Pancreas (tissue), 10 donors: ENCODE data around the gene DNAAF5. TPM values are rescaled to one million over a fixed set of nuclear protein-coding genes. Genes with fewer than 3 reads are reported as not detected.
"Not testable (repeated sequence)": the region's sequence is repeated elsewhere in the genome, so short reads cannot be mapped to it uniquely, and the experiment has no call there.

Source experiments
- ATAC-seq, 4 donors: fragments of 200-7000 bp; cut with Tn5 transposase; one replicate each; pipeline versions ENCODE4 v1.8.0 to v1.9.1; 2020; ENCODE audit warnings: mild to moderate bottlenecking in 4 of 4, moderate library complexity in 4 of 4
- DNase-seq, 6 donors: peaks; one replicate each; pipeline ENCODE4 v3.0.0-alpha.2; 2020
- FAIRE-seq: peaks from 2 replicates; lab custom pipeline; 2012; peaks lifted over from hg19 to GRCh38; lab: Jason Lieb, UNC
- H3K27ac ChIP-seq, 4 donors: fragments of 200-600 bp; sonication (generic); 1 replicate in 3 of 4; 2 replicates in 1 of 4; pipeline versions ENCODE4 v1.5.0 to v1.8.0; 2020
- H3K27me3 ChIP-seq, 4 donors: fragments of 200-600 bp; one replicate each; pipeline ENCODE4 v1.8.0; 2021
- H3K36me3 ChIP-seq, 3 donors: fragments of 200-600 bp; sonication (generic) in 1 of 3; one replicate each; pipeline versions ENCODE4 v1.5.0 to v1.8.0; 2020 to 2021
- H3K4me1 ChIP-seq, 3 donors: fragments of 200-600 bp; one replicate each; pipeline ENCODE4 v1.8.0; 2021
- H3K4me3 ChIP-seq, 4 donors: fragments of 200-600 bp; sonication (generic) in 2 of 4; one replicate each; pipeline versions ENCODE4 v1.5.0 to v1.8.0; 2020 to 2021
- H3K9me3 ChIP-seq, 4 donors: fragments of 200-600 bp; one replicate each; pipeline ENCODE4 v1.8.0; 2021
- WGBS, 2 donors: extraction: QIAGEN DNeasy Blood & Tissue Kit; methylation state at CpG; one replicate each; pipeline ENCODE4 v1.1.7; 2013; 5-methylcytosine and 5-hydroxymethylcytosine counted together
- intact Hi-C, 3 donors: fragments of 100-400 bp; cut with DNase I; formaldehyde crosslinking; loops; one replicate each; pipeline versions ENCODE4 v1.11.1 to v1.14.2; 2022
- polyA plus RNA-seq, 2 donors: library from polyadenylated mRNA; stranded (reverse); fragments of 200-250 nt; gene quantifications; one replicate each; pipeline ENCODE4 v1.2.3, GENCODE V29; 2013
- total RNA-seq, 6 donors: library from RNA; stranded (reverse); fragmentation: NEBNext Ultra II Directional in 4 of 6; extraction: Animal tissue kit (Norgen Biotek cat#: 25700) in 4 of 6; gene quantifications; one replicate each; pipeline versions ENCODE4 v1.2.1 to v1.2.4, GENCODE V29; 2021 to 2023
- TF ChIP-seq, protein P1 (sequence below), 4 donors: fragments of 200-600 bp; sonication (generic) in 3 of 4; IDR thresholded peaks; one replicate each; pipeline versions ENCODE4 v1.5.0 to v1.8.0; 2021; ENCODE audit warnings: antibody characterized with exemption in 4 of 4
- donor health status: healthy with polysubstance abuse.
- donor health status: DM: no; HTN: no; CAD: no; lungs with moderate emphysema.
- donor health status: DM: no; HTN: no; CAD: no.
- donor health status: control.
- donor health status: control.
- donor health status: Bipolar disorder and iron deficiency.
- donor health status: DM: yes; HTN: yes; CAD: no.
- donor health status: DM: no; HTN: no; CAD: no.
- donor health status: DM: no; HTN: no; CAD: no.
- donor health status: DM: yes; HTN: yes; CAD: no.

DNAAF5 gene
- total and polyA plus RNA-seq, 8 donors: 7.7 to 16.6 (median 11.8) TPM

DNA sequence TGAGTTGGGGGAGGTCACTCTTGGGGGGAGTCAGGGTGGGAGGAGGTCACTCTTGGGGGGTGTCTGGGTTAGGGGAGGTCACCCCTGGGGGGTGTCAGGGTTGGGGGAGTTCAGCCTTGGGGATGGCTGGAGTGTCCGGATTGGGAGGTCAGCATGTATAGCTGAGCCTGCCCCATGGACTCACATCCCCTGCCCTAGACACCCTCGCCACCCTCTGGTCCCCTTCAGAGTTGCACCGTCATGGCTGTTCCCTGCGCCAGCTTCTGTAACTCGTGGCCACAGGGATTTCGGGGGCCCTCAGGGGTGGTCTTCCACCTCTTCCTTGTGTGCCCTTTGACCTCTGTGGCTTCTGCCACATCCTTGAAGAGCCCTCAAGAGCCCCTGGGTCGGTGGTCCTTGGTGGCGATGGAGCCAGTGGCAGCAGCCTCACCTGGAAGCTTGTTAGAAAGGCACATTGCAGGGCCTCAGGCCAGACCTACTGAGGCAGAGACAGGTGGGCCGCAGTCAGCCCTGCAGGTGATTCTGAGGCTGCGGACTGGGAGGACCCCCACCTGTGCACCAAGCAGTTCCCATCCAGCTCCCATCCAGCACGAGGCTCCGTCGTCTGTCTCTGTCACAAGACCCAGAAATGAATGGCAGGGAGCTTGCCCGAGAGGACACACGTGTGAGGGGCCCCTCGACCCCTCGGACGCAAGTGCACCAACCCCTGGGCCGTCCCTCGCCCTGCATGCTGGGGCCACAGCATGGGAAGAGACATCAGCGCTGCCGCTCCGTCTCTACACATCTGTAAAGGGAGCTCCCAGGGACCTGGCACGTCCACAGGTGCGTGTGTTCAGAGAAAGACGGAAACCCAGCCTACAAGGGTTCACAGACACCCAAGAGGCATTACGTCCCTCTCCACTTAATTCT, 61.1 kb downstream of the DNAAF5 start:
- TF ChIP-seq, protein P1, sequence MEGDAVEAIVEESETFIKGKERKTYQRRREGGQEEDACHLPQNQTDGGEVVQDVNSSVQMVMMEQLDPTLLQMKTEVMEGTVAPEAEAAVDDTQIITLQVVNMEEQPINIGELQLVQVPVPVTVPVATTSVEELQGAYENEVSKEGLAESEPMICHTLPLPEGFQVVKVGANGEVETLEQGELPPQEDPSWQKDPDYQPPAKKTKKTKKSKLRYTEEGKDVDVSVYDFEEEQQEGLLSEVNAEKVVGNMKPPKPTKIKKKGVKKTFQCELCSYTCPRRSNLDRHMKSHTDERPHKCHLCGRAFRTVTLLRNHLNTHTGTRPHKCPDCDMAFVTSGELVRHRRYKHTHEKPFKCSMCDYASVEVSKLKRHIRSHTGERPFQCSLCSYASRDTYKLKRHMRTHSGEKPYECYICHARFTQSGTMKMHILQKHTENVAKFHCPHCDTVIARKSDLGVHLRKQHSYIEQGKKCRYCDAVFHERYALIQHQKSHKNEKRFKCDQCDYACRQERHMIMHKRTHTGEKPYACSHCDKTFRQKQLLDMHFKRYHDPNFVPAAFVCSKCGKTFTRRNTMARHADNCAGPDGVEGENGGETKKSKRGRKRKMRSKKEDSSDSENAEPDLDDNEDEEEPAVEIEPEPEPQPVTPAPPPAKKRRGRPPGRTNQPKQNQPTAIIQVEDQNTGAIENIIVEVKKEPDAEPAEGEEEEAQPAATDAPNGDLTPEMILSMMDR (IDR thresholded peaks at IDR 0.05): no peak
- Histone ChIP-seq H3K27me3 (no peaks in the 10 kb centered on the region), H3K36me3 (peaks cover 0 to 11% (median 9%) of the 10 kb centered on the region in 3 donors), H3K9me3 (no peaks in the 10 kb centered on the region), H3K4me3 (no peak overlapping the region), H3K27ac (no peak overlapping the region), H3K4me1 (no peaks in the 10 kb centered on the region)
- DNase-seq (peak in 1 of 6 donors; percentile 70), ATAC-seq (no peak), FAIRE-seq (no peak)
- intact Hi-C loops: loop anchor here in 2 of 3 donors (5.0 kb wide), 1 partner anchor 80 kb away; no protein-coding TSS in a partner anchor
- 93% methylated on average over 27 of the region's 27 CpGs for WGBS, 2 donors

DNA sequence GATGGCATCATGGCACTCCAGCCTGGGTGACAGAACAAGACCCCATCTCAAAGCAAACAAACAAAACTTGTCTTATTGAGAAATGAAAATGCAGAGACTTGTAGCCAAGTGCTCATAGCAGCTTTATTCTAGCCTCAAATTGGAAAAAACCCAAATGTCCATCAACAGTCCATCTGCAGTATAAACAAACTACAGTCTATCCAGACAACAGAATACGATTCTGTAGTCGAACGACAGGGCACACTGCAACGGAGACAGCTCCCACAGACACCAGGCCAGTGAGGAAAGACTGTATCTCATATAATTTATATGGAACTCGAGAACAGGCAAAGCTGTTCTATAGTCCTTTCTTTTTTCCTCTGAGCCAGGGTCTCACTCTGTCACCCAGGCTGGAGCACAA, 65.0 kb downstream of the DNAAF5 start:
- DNase-seq (no peak), ATAC-seq (no peak), FAIRE-seq (no peak)
- Histone ChIP-seq H3K9me3 (no peaks in the 10 kb centered on the region), H3K27ac (no peak overlapping the region), H3K4me3 (no peak overlapping the region), H3K36me3 (no peaks in the 10 kb centered on the region), H3K4me1 (no peaks in the 10 kb centered on the region), H3K27me3 (no peaks in the 10 kb centered on the region)
- TF ChIP-seq, protein P1 (IDR thresholded peaks at IDR 0.05): no peak
- WGBS, 2 donors: 81 to 93% methylated on average over 5 of the region's 5 CpGs
- intact Hi-C loops: no loop called here

DNA sequence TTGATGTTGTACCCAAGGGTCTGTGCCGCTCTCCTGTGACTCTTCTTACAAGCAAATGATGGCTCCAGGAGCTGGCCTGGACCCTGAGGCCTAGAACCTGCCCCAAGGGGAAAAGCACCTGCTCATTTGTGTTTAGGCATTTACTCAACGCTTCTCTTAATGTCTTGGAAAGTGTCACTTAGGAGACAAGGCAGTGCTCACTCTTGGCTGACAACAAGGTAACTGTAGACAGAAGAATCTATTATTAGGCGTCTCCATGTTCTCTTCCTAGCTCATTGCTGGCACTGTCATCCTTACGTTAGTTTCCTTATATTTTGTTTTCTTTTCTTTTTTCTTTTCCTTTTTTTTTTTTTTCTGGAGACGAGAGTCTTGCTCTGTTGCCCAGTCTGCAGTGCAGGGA, 67.7 kb downstream of the DNAAF5 start:
- TF ChIP-seq, protein P1 (IDR thresholded peaks at IDR 0.05): no peak
- no peak overlapping the region for H3K27ac ChIP-seq
- 91 to 94% methylated on average over 5 of the region's 5 CpGs for WGBS, 2 donors

DNA sequence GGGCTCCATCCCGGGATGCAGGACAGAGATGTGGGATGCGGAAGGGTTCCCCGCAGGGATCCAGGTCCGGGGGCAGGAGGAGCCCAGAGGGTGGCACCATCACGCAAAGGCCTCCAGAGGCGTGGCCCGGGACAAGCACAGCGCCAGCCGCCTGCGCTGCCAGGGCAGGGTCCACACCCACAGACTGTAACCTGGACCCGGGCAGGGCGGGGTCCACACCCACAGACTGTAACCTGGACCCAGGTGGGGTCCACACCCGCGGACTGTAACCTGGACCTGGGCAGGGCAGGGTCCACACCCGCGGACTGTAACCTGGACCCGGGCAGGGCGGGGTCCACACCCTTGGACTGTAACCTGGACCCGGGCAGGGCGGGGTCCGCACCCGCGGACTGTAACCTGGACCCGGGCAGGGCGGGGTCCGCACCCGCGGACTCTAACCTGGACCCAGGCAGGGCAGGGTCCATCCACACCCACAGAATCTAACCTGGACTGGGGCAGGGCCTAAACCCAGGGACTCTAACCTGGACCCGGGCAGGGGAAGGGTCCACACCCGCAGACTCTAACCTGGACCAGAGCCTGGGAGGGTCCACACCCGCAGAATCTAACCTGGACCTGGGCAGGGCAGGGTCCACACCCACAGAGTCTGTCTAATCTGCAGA, 68.3 kb downstream of the DNAAF5 start:
- TF ChIP-seq, protein P1 (IDR thresholded peaks at IDR 0.05): no peak
- WGBS, 2 donors: 95 to 96% methylated on average over 31 of the region's 31 CpGs
- H3K27me3 ChIP-seq: no peaks in the 10 kb centered on the region
- peak in 1 of 4 donors; percentile 49 for ATAC-seq
- intact Hi-C loops: no loop called here
- H3K4me1 ChIP-seq: no peaks in the 10 kb centered on the region
- no peak for FAIRE-seq
- no peaks in the 10 kb centered on the region for H3K36me3 ChIP-seq
- DNase-seq: peak in 1 of 6 donors; percentile 69
- no peaks in the 10 kb centered on the region for H3K9me3 ChIP-seq
- no peak overlapping the region for H3K4me3 ChIP-seq
- H3K27ac ChIP-seq: no peak overlapping the region

More for the DNA sequence above, 67.7 kb downstream of the DNAAF5 start:
- Histone ChIP-seq H3K36me3 (no peaks in the 10 kb centered on the region), H3K9me3 (no peaks in the 10 kb centered on the region), H3K4me1 (no peaks in the 10 kb centered on the region), H3K4me3 (no peak overlapping the region), H3K27me3 (no peaks in the 10 kb centered on the region)
- intact Hi-C loops: no loop called here
- ATAC-seq (no peak), DNase-seq (no peak), FAIRE-seq (no peak)

DNA sequence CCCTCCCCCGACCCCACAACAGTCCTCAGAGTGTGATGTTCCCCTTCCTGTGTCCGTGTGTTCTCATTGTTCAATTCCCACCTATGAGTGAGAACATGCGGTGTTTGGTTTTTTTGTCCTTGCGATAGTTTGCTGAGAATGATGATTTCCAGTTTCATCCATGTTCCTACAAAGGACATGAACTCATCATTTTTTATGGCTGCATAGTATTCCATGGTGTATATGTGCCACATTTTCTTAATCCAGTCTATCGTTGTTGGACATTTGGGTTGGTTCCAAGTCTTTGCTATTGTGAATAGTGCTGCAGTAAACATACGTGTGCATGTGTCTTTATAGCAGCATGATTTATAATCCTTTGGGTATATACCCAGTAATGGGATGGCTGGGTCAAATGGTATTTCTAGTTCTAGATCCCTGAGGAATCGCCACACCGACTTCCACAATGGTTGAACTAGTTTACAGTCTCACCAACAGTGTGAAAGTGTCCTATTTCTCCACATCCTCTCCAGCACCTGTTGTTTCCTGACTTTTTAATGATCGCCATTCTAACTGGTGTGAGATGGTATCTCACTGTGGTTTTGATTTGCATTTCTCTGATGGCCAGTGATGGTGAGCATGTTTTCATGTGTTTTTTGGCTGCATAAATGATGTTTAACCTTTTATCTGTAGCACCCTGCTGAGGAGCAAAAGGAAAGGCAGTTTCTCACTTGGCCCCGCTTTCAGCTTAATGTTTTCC, 70.1 kb downstream of the DNAAF5 start:
- H3K27me3 ChIP-seq, H3K4me1 ChIP-seq, H3K9me3 ChIP-seq, H3K4me3 ChIP-seq, intact Hi-C loops, FAIRE-seq, ATAC-seq, H3K27ac ChIP-seq, H3K36me3 ChIP-seq, DNase-seq: not testable (repeated sequence)
- 75 to 85% methylated on average over 7 to 8 of the region's 10 CpGs for WGBS, 2 donors
